C4-2B (cell line): ENCODE data around the gene C10orf67.

Experiments
- ZFX ChIP-seq: fragments of 450-650 bp; IDR thresholded peaks from 2 replicates; pipeline ENCODE4 v1.6.1; 2017
- TF ChIP-seq, protein P1 (sequence below): fragments of 450-650 bp; conservative IDR thresholded peaks from 2 replicates; pipeline ENCODE4 v1.5.1; 2017; ENCODE audit warnings: mild to moderate bottlenecking

DNA sequence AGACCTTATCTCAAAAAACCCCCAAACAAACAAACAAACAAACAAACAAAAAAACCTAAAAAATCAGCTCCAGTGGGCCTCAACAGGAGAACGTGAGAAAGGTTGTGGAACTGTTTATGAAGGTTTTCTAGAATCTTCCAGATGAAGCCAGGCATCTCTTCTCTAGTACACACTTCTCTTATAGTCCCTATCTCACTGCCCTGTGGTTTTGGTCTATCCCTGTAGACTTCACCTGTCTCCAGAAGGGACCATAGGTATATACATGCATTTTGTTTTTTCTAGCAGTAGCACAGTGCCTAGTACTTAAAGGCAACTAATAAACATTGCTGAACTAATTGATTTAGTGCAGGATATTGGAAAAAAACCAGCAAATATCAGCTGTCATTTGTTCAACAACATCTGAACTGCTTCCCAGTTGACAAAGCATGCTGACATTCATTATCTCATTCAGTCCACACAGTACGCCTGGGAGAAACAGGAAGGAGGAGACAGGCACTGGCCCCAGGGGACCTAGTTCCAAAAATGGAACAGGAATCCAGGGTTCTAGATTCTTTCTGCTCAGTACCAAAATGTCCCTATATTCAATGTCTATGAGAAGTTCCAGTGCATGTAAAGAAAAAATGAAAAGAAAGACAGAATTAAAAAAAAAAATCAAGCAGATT lies 59.8 kb downstream of the C10orf67 start:
- TF ChIP-seq, protein P1, sequence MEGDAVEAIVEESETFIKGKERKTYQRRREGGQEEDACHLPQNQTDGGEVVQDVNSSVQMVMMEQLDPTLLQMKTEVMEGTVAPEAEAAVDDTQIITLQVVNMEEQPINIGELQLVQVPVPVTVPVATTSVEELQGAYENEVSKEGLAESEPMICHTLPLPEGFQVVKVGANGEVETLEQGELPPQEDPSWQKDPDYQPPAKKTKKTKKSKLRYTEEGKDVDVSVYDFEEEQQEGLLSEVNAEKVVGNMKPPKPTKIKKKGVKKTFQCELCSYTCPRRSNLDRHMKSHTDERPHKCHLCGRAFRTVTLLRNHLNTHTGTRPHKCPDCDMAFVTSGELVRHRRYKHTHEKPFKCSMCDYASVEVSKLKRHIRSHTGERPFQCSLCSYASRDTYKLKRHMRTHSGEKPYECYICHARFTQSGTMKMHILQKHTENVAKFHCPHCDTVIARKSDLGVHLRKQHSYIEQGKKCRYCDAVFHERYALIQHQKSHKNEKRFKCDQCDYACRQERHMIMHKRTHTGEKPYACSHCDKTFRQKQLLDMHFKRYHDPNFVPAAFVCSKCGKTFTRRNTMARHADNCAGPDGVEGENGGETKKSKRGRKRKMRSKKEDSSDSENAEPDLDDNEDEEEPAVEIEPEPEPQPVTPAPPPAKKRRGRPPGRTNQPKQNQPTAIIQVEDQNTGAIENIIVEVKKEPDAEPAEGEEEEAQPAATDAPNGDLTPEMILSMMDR = no peak
- TF ChIP-seq ZFX = no peak
